ENCODE measurements around the gene TNS2.

Gene TNS2

GRCh38 chr12:53042607-53043454 lies 7.0 kb upstream of the TNS2 start:
- DNase-seq (ENCODE audit: low spot score): no peak

GRCh38 chr12:53044052-53044581 lies 5.7 kb upstream of the TNS2 start:
- DNase-seq (ENCODE audit: low spot score): no peak

- no peak for DNase-seq (ENCODE audit: low spot score)
These were observed 4.8 kb upstream of the TNS2 start for GRCh38 chr12:53044896-53045695.

GRCh38 chr12:53045696-53046045 lies 4.2 kb upstream of the TNS2 start:
- no peak for DNase-seq (ENCODE audit: low spot score)

GRCh38 chr12:53046655-53047220 lies 3.1 kb upstream of the TNS2 start:
- peak; percentile 93 for DNase-seq (ENCODE audit: low spot score)

GRCh38 chr12:53047221-53048032 lies 2.4 kb upstream of the TNS2 start:
- DNase-seq (ENCODE audit: low spot score): peak; percentile 85

- DNase-seq (ENCODE audit: low spot score): peak; percentile 28
These were observed 1.7 kb upstream of the TNS2 start for GRCh38 chr12:53048033-53048779.

GRCh38 chr12:53048780-53049401 lies 974 bp upstream of the TNS2 start:
- peak; percentile 65 for DNase-seq (ENCODE audit: low spot score)

GRCh38 chr12:53050426-53051057 lies 677 bp downstream of the TNS2 start:
- no peak for DNase-seq (ENCODE audit: low spot score)

GRCh38 chr12:53051058-53051880 lies 1.4 kb downstream of the TNS2 start:
- no peak for DNase-seq (ENCODE audit: low spot score)

- no peak for DNase-seq (ENCODE audit: low spot score)
These were observed 2.1 kb downstream of the TNS2 start for GRCh38 chr12:53051881-53052412.

GRCh38 chr12:53052419-53053217 lies 2.8 kb downstream of the TNS2 start:
- peak; percentile 85 for DNase-seq (ENCODE audit: low spot score)

- DNase-seq (ENCODE audit: low spot score): no peak
These were observed 3.6 kb downstream of the TNS2 start for GRCh38 chr12:53053218-53054111.

GRCh38 chr12:53054112-53054878 lies 4.4 kb downstream of the TNS2 start:
- no peak for DNase-seq (ENCODE audit: low spot score)

- no peak for DNase-seq (ENCODE audit: low spot score)
These were observed 5.8 kb downstream of the TNS2 start for GRCh38 chr12:53055471-53056266.

All from hepatic stellate cell (primary cell).